Right atrium auricular region (tissue), 2 donors: ENCODE results near the gene CHRM5. TPM values are rescaled to one million over a fixed set of nuclear protein-coding genes. Genes with fewer than 3 reads are reported as not detected.

Experiments used
- DNase-seq: peaks from one replicate; pipeline ENCODE4 v3.0.0-alpha.2; 2019; ENCODE audit warnings: low spot score
- H3K27ac ChIP-seq, 2 donors: fragments of 200-600 bp; sonication (generic); 1 replicate in 1 of 2; 2 replicates in 1 of 2; pipeline ENCODE4 v1.5.1; 2016 to 2019
- H3K27me3 ChIP-seq, 2 donors: fragments of 200-600 bp; sonication (generic); one replicate each; pipeline versions ENCODE4 v1.5.1 to v1.6.0; 2017 to 2019
- H3K36me3 ChIP-seq: fragments of 200-600 bp; sonication (generic); one replicate; pipeline ENCODE4 v1.5.1; 2016
- H3K4me1 ChIP-seq, 2 donors: fragments of 200-600 bp; sonication (generic); one replicate each; pipeline versions ENCODE4 v1.5.1 to v1.6.0; 2017 to 2019
- H3K4me3 ChIP-seq, 2 donors: fragments of 200-600 bp; sonication (generic); 1 replicate in 1 of 2; 2 replicates in 1 of 2; pipeline ENCODE4 v1.5.1; 2017 to 2019; ENCODE audit warnings: mild to moderate bottlenecking in 1 of 2, moderate library complexity in 1 of 2
- H3K9me3 ChIP-seq, 2 donors: fragments of 200-600 bp; sonication (generic); one replicate each; pipeline ENCODE4 v1.5.1; 2019
- total RNA-seq, 2 donors: library from RNA; depleted of rRNA; stranded (reverse); fragments of >200 nt; gene quantifications; one replicate each; pipeline ENCODE4 v1.1.0, GENCODE V29; 2016
- TF ChIP-seq, protein P1 (sequence below), 2 donors: fragments of 200-600 bp; sonication (generic); IDR thresholded peaks; one replicate each; pipeline ENCODE4 v1.5.1; 2019; ENCODE audit warnings: antibody characterized with exemption in 2 of 2

CHRM5 gene
- total RNA-seq, 2 donors from 2014 or later: not detected

DNA sequence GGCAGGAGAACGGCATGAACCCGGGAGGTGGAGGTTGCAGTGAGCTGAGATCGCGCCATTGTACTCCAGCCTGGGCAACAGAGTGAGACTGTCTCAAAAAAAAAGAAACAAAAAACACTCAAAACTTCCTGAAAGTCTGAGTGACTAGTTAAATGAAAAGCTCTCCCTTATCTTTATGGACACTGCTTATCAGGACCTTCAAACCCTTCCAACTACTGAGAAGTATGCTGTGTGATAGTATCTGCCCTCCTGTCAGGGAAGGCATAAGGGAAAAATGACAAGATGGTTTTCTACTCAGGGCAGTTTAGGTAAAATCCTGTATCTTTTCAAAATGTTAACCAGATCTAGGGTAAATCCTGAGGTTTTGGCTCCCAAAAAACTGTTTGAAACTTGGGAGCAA is 111.6 kb downstream of the CHRM5 start:
- TF ChIP-seq, protein P1, sequence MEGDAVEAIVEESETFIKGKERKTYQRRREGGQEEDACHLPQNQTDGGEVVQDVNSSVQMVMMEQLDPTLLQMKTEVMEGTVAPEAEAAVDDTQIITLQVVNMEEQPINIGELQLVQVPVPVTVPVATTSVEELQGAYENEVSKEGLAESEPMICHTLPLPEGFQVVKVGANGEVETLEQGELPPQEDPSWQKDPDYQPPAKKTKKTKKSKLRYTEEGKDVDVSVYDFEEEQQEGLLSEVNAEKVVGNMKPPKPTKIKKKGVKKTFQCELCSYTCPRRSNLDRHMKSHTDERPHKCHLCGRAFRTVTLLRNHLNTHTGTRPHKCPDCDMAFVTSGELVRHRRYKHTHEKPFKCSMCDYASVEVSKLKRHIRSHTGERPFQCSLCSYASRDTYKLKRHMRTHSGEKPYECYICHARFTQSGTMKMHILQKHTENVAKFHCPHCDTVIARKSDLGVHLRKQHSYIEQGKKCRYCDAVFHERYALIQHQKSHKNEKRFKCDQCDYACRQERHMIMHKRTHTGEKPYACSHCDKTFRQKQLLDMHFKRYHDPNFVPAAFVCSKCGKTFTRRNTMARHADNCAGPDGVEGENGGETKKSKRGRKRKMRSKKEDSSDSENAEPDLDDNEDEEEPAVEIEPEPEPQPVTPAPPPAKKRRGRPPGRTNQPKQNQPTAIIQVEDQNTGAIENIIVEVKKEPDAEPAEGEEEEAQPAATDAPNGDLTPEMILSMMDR (IDR thresholded peaks at IDR 0.05): no peak
- Histone ChIP-seq H3K9me3 (no peaks in the 10 kb centered on the region), H3K4me1 (no peaks in the 10 kb centered on the region)

DNA sequence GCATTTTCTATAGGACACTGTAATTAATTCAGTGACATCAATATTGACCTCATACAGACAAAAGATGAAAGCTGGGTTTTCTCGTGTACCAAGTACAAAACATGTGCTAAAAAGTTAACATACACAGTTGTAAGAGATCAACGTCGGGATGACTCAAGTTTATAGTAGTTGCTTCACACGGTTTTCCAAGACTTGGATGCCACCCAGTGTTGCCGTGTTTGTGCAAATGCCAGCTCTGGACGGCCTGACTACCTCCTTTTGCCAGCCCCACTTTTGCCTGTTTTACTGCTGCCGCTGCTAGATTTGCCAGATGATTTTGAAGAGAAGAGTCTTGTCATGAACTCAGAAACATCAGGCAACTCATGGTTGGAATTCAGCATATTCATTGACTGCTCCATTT is 115.8 kb downstream of the CHRM5 start:
- no peak for DNase-seq
- peaks cover 21% of the 10 kb centered on the region for H3K36me3 ChIP-seq
- H3K27me3 ChIP-seq: no peaks in the 10 kb centered on the region
- TF ChIP-seq, protein P1 (IDR thresholded peaks at IDR 0.05): no peak
- H3K9me3 ChIP-seq: no peaks in the 10 kb centered on the region
- H3K27ac ChIP-seq: no peak overlapping the region
- no peak overlapping the region for H3K4me3 ChIP-seq
- H3K4me1 ChIP-seq: no peaks in the 10 kb centered on the region

More for the DNA sequence above, 111.6 kb downstream of the CHRM5 start:
- Histone ChIP-seq H3K4me3 (no peak overlapping the region), H3K27ac (no peak overlapping the region), H3K27me3 (no peaks in the 10 kb centered on the region), H3K36me3 (peaks cover 13% of the 10 kb centered on the region)
- no peak for DNase-seq

- peaks cover 27% of the 10 kb centered on the region for H3K36me3 ChIP-seq
- H3K4me3 ChIP-seq: no peak overlapping the region
- H3K4me1 ChIP-seq: no peaks in the 10 kb centered on the region
- no peak overlapping the region for H3K27ac ChIP-seq
- H3K27me3 ChIP-seq: no peaks in the 10 kb centered on the region
- H3K9me3 ChIP-seq: no peaks in the 10 kb centered on the region
- TF ChIP-seq, protein P1 (IDR thresholded peaks at IDR 0.05): no peak
- DNase-seq: no peak
Measured at GRCh38 chr15:34085746-34086145, 117.4 kb downstream of the CHRM5 start.

GRCh38 chr15:34099914-34100313 is 131.6 kb downstream of the CHRM5 start:
- DNase-seq: no peak
- H3K4me3 ChIP-seq: no peak overlapping the region
- no peak overlapping the region for H3K27ac ChIP-seq
- H3K4me1 ChIP-seq: peaks cover 0 to 26% of the 10 kb centered on the region in 2 donors
- H3K9me3 ChIP-seq: no peaks in the 10 kb centered on the region
- H3K36me3 ChIP-seq: peaks cover 4% of the 10 kb centered on the region
- no peaks in the 10 kb centered on the region for H3K27me3 ChIP-seq
- TF ChIP-seq, protein P1 (IDR thresholded peaks at IDR 0.05): no peak

DNA sequence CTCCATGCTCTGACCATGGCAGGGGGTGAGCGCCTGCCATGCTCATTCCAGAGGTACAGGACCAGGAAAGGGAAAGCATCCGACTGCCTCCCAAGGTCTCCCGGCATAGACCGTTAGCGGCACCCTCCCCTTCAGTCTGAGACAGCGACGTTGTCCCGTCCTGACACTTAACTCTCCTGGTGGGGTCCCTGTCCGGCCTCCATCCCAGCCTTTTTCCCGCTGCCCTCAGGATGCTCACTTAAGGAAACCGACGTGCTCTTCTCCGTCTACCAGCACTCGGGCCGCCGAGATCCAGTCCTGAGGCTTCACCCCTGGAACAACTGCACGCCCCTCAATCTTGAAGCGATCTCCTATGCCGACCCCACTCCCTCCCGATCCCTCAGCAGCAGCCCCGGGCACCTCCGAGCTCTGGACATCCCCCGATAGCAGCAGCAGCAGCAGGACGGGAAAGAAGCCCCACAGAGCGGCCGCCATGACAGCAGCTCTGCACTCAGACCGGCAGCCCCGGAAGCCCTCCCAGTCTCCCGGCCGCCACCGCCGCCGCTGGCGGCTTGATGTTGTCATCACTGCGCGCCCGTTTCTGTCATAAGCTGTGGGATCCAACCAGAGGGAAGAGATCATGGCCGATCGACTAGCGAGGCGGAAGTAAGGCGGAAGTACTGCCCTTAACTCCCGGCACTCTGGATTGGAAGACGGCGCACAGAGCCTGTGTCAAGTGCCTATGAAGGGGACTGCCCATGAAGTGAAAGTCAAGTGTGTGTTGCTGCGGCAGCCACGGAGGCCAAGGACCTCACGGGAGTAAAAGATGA is 133.3 kb downstream of the CHRM5 start, which contains the start of the genes EMC7 and PGBD4:
EMC7 (minus strand) TSS at position 497 of the 809 bp plus-strand sequence; CDS start at position 474, 23 bp downstream.
PGBD4 (plus strand) TSS at position 718 of the 809 bp plus-strand sequence. CDS start 449 bp downstream, outside the sequence.
- DNase-seq: peak; percentile 99
- Histone ChIP-seq H3K4me1 (peaks cover 0 to 26% of the 10 kb centered on the region in 2 donors), H3K27ac (peak within 1 kb of the TSS; percentile 80 to 85), H3K9me3 (no peaks in the 10 kb centered on the region), H3K4me3 (peak within 1 kb of the TSS; percentile 79 to 86), H3K36me3 (no peaks in the 10 kb centered on the region), H3K27me3 (no peaks in the 10 kb centered on the region)
- TF ChIP-seq, protein P1 (IDR thresholded peaks at IDR 0.05): no peak
